CD4-positive, alpha-beta T cell treated with Interleukin-10 for 1 hour (primary cell): ENCODE data around the gene VPS16.

Experiments
- DNase-seq: peaks from one replicate; pipeline ENCODE4 v3.0.0-alpha.2; 2020

The VPS16 gene

DNA sequence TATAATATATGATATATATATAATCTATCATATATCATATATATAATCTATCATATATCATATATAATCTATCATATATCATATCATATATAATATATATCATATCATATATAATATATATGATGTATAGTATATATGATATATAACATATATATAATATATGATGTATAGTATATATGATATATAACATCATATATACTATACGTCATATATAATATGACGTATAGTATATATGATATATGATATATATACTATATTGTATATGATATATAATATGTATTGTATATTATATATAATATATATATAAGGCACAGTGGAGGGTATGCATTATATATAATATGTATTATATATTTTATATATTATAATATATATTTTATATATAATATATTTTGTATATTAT lies 69.4 kb downstream of the VPS16 start:
- no peak for DNase-seq

DNA sequence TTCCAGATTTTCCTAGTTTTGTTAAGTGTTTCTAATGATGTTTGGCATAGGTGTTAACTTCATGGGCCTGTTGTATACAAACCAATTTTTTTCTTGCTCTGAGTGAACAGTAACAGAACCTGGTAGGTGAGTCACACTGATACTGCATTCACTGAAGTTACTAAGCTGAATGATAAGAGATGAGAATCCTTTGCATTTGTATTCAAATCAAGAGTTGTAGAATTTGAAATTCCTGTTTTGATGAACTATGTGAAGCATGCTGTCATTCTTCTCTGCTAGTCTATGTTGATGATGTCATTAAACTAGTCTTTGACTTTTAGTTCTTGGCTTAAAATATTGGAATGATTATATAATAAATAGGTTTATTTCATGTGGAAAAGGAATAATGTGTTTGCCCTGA lies 70.7 kb downstream of the VPS16 start:
- no peak for DNase-seq

DNA sequence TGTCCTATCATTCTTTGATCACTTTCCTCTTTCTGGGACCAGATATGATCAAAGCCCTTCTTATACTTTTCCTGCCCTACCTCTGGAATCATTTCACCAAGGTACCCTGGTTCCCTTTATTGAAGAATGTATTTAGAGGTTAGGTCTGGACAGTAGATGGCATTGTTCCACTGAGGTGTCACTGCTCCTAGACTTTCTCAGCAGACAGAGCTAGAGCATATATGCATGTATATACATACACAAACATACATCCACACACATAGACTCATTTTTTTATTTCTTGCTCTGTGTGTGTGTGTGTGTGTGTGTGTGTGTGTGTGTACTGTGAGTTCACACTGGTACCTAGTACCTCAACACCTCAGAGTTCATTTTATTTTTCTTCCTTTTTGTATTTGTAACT lies 73.6 kb downstream of the VPS16 start:
- no peak for DNase-seq
